Measurements from ENCODE around the gene SLC37A1. TPM values are rescaled to one million over a fixed set of nuclear protein-coding genes. Genes with fewer than 3 reads are reported as not detected.

SLC37A1 gene
- total and polyA plus RNA-seq, 9 of the 15 experiments (the other 6 are each of a cell fraction or from before 2014, with no cell fraction given): 0.06 to 3.4 (median 0.40) TPM

DNA sequence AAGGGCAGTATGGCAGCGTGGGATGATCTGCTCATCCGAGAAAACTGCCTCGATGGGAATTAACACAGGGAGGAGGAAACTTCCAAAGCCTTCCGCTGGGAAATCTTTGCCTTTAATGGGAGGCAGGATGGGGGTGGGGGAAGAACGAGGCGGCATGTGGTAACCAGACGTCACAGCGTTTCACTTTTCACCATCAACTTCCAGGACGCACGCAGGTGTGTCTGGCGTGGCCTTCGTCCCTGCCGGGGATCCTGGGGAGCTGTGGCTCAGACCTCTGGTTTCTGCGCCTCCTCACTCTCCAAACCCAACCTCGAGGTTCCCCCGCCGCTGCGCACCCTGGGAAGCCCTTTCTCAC, 17.9 kb upstream of the SLC37A1 start (continued):
- TF ChIP-seq, protein P1, sequence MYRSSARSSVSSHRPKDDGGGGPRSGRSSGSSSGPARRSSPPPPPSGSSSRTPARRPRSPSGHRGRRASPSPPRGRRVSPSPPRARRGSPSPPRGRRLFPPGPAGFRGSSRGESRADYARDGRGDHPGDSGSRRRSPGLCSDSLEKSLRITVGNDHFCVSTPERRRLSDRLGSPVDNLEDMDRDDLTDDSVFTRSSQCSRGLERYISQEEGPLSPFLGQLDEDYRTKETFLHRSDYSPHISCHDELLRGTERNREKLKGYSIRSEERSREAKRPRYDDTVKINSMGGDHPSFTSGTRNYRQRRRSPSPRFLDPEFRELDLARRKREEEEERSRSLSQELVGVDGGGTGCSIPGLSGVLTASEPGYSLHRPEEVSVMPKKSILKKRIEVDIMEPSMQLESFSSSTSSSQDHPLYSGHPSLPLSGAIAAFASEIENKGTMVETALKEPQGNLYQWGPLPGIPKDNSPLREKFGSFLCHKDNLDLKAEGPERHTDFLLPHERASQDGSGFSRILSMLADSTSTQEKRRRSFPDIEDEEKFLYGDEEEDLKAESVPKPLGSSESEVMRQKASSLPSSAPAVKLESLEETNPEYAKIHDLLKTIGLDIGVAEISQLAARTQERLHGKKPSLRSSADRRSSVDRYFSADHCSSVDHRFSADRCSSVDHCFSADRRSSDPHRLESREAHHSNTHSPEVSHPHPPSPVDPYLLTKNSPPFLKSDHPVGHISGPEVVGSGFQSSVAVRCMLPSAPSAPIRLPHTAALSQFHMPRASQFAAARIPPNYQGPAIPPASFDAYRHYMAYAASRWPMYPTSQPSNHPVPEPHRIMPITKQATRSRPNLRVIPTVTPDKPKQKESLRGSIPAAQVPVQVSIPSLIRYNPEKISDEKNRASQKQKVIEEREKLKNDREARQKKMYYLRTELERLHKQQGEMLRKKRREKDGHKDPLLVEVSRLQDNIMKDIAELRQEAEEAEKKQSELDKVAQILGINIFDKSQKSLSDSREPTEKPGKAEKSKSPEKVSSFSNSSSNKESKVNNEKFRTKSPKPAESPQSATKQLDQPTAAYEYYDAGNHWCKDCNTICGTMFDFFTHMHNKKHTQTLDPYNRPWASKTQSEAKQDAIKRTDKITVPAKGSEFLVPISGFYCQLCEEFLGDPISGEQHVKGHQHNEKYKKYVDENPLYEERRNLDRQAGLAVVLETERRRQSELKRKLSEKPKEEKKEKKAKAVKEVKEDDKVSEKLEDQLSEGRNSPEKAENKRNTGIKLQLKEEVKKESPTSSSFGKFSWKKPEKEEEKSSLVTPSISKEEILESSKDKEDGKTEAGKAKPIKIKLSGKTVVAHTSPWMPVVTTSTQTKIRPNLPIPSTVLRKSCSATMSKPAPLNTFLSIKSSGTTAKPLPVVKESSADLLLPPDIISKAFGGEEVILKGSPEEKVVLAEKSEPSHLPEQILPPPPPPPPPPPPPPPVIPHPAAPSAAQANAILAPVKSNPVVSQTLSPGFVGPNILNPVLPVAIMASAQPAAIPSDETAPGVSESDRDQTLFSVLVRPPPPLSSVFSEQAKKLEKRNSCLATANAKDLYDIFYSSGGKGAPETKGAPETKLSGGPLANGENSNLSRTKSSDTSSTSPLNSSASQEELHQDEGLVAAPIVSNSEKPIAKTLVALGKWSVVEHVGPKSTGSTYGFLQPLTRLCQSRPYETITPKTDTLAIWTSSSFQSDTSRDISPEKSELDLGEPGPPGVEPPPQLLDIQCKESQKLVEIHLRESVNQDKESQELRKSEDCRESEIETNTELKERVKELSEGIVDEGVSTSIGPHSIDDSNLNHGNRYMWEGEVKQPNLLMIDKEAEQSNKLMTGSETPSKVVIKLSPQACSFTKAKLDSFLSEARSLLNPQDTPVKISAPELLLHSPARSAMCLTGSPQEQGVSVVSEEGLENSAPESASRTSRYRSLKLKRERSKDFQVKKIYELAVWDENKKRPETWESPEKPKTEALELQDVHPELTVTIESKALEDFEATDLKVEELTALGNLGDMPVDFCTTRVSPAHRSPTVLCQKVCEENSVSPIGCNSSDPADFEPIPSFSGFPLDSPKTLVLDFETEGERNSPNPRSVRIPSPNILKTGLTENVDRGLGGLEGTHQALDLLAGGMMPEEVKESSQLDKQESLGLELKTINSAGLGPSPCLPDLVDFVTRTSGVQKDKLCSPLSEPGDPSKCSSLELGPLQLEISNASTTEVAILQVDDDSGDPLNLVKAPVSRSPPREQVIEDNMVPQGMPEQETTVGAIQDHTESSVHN (IDR thresholded peaks at IDR 0.05; ENCODE audit: borderline replicate concordance in 1 of 2, low read depth in 1 of 2): no peak
- TF ChIP-seq ZBTB1 (CRISPR knock-in tag; IDR thresholded peaks at IDR 0.05; ENCODE audit: borderline replicate concordance, low read depth) (peak; percentile 63; the same call in 1 of the 2 replicates), YY1 (IDR thresholded peaks at IDR 0.05; ENCODE audit: borderline replicate concordance in 1 of 3, control insufficient read depth in 1 of 3, extremely low read depth in 1 of 3, insufficient read depth in 3 of 3, insufficient read length in 1 of 3, insufficient replicate concordance in 2 of 3, low read depth in 1 of 3, low read length in 2 of 3) (no peak), ELF2 (CRISPR knock-in tag; IDR thresholded peaks at IDR 0.05) (no peak), IFI16 (CRISPR knock-in tag; IDR thresholded peaks at IDR 0.05) (no peak), WHSC1 (IDR thresholded peaks at IDR 0.05; ENCODE audit: low read length) (no peak), ZFPM2 (CRISPR knock-in tag; IDR thresholded peaks at IDR 0.05) (no peak), PHTF2 (CRISPR knock-in tag; IDR thresholded peaks at IDR 0.05) (no peak), ZNF253 (CRISPR knock-in tag; conservative IDR thresholded peaks at IDR 0.05) (no peak), ZBTB17 (CRISPR knock-in tag; IDR thresholded peaks at IDR 0.05) (no peak), FOXJ2 (tag; IDR thresholded peaks at IDR 0.05) (0 out of 2 replicates have a peak, but pooled peaks have one; percentile 11), SREBF2 (CRISPR knock-in tag; IDR thresholded peaks at IDR 0.05) (no peak), ZNF282 (CRISPR knock-in tag; IDR thresholded peaks at IDR 0.05) (no peak), POLR2H (tag; IDR thresholded peaks at IDR 0.05; ENCODE audit: low read depth) (no peak), TCF7L2 (IDR thresholded peaks at IDR 0.05; ENCODE audit: low read depth, low read length) (no peak), POLR3G (IDR thresholded peaks at IDR 0.05; ENCODE audit: extremely low read depth, insufficient read length, insufficient replicate concordance) (no peak), DACH1 (IDR thresholded peaks at IDR 0.05; ENCODE audit: partially characterized antibody) (no peak)
- TF ChIP-seq, protein P2, sequence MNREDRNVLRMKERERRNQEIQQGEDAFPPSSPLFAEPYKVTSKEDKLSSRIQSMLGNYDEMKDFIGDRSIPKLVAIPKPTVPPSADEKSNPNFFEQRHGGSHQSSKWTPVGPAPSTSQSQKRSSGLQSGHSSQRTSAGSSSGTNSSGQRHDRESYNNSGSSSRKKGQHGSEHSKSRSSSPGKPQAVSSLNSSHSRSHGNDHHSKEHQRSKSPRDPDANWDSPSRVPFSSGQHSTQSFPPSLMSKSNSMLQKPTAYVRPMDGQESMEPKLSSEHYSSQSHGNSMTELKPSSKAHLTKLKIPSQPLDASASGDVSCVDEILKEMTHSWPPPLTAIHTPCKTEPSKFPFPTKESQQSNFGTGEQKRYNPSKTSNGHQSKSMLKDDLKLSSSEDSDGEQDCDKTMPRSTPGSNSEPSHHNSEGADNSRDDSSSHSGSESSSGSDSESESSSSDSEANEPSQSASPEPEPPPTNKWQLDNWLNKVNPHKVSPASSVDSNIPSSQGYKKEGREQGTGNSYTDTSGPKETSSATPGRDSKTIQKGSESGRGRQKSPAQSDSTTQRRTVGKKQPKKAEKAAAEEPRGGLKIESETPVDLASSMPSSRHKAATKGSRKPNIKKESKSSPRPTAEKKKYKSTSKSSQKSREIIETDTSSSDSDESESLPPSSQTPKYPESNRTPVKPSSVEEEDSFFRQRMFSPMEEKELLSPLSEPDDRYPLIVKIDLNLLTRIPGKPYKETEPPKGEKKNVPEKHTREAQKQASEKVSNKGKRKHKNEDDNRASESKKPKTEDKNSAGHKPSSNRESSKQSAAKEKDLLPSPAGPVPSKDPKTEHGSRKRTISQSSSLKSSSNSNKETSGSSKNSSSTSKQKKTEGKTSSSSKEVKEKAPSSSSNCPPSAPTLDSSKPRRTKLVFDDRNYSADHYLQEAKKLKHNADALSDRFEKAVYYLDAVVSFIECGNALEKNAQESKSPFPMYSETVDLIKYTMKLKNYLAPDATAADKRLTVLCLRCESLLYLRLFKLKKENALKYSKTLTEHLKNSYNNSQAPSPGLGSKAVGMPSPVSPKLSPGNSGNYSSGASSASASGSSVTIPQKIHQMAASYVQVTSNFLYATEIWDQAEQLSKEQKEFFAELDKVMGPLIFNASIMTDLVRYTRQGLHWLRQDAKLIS (CRISPR knock-in tag; IDR thresholded peaks at IDR 0.05): 0 out of 2 replicates have a peak, but pooled peaks have one; percentile 22

All from K562 (cell line).